ENCODE measurements around the gene CLIC2. TPM values are rescaled to one million over a fixed set of nuclear protein-coding genes. Genes with fewer than 3 reads are reported as not detected.
A peak's percentile ranks its signal among the peaks of the same experiment; 100 is the strongest.
"Not testable (repeated sequence)": the region's sequence is repeated elsewhere in the genome, so short reads cannot be mapped to it uniquely, and the experiment has no call there.

CLIC2 gene
- polyA plus RNA-seq (2011; rRNA removed) (0.20 and 0.39 TPM in 2 replicates), polyA plus RNA-seq (2017; fragmentation: RNase III; extraction: RNeasy Plus Mini Kit Qiagen cat#74134 plus additional on column Dnase treatment) (0.20 to 0.32 TPM (median 0.20 TPM) in 3 replicates), polyA minus RNA-seq (2011; rRNA and poly(A)+ RNA removed) (0.21 TPM in 1 of 2 replicates, not detected in the other)
- polyA plus RNA-seq (2012; cell fraction: cytosol; rRNA removed): 0.04 TPM in 1 of 2 replicates, not detected in the other
- polyA plus RNA-seq (2012; cell fraction: nucleus; rRNA removed): 0.02 and 0.04 TPM in 2 replicates

- ATAC-seq (no peak), FAIRE-seq (no peak), DNase-seq (ENCODE audit: low read depth in 1 of 2, low spot score in 1 of 2) (peak in 1 of 2 experiments; percentile 3)
- H3K4me3 ChIP-seq: no peak within 1 kb of the TSS
- TF ChIP-seq MAZ (IDR thresholded peaks at IDR 0.05; ENCODE audit: borderline replicate concordance, low read depth, low read length) (no peak), RFX5 (IDR thresholded peaks at IDR 0.05) (no peak), POLR2A (IDR thresholded peaks at IDR 0.05; ENCODE audit: low read length) (no peak), BHLHE40 (IDR thresholded peaks at IDR 0.05; ENCODE audit: low read depth, low read length) (no peak), SREBF2 (IDR thresholded peaks at IDR 0.05) (no peak), PBX3 (IDR thresholded peaks at IDR 0.05) (no peak)
- no peak within 1 kb of the TSS for H3K4me2 ChIP-seq
- 38% methylated on average over 5 of the region's 5 CpGs for WGBS (ENCODE audit: missing lambda C conversion rate)
- POLR2A ChIA-PET: no interaction called here
- H3K27ac ChIP-seq: no peak within 1 kb of the TSS
- CTCF ChIA-PET: no interaction called here
- H3K4me1 ChIP-seq: no peaks in the 10 kb centered on the region
- no peaks in the 10 kb centered on the region for H3K9me3 ChIP-seq
Observed at GRCh38 chrX:155334486-155335336, at the start of gene CLIC2. Gene CLIC2 (minus strand): TSS chrX:155334614. CDS start chrX:155334427, 187 bp downstream.

GRCh38 chrX:155382529-155382967 is 48.1 kb upstream of the CLIC2 start:
- H3K27ac ChIP-seq; H3K4me2 ChIP-seq; CTCF ChIA-PET; H3K4me1 ChIP-seq; FAIRE-seq; DNase-seq (ENCODE audit: low read depth in 1 of 2, low spot score in 1 of 2); H3K4me3 ChIP-seq; H3K9me3 ChIP-seq; POLR2A ChIA-PET: not testable (repeated sequence)
- peak; percentile 70 to 78 for ATAC-seq
- WGBS (ENCODE audit: missing lambda C conversion rate): no CpG with 5 or more reads among the region's 64 CpGs

- peak; percentile 89 to 95 for ATAC-seq
- no CpG with 5 or more reads among the region's 90 CpGs for WGBS (ENCODE audit: missing lambda C conversion rate)
Observed at GRCh38 chrX:155381843-155382528, 47.6 kb upstream of the CLIC2 start, which contains the start of gene F8A2. Gene F8A2 (plus strand): TSS chrX:155382095. CDS start chrX:155382115, 20 bp downstream.

GRCh38 chrX:155379802-155380201 is 45.4 kb upstream of the CLIC2 start:
- FAIRE-seq; DNase-seq (ENCODE audit: low read depth in 1 of 2, low spot score in 1 of 2); H3K4me1 ChIP-seq; H3K9me3 ChIP-seq; ATAC-seq; CTCF ChIA-PET; POLR2A ChIA-PET; H3K27ac ChIP-seq; H3K4me2 ChIP-seq; H3K4me3 ChIP-seq: not testable (repeated sequence)
- no CpG with 5 or more reads among the region's 7 CpGs for WGBS (ENCODE audit: missing lambda C conversion rate)

More at GRCh38 chrX:155381843-155382528, 47.6 kb upstream of the CLIC2 start, which contains the start of gene F8A2:
- H3K4me3 ChIP-seq; H3K27ac ChIP-seq; H3K4me1 ChIP-seq; POLR2A ChIA-PET; DNase-seq (ENCODE audit: low read depth in 1 of 2, low spot score in 1 of 2); FAIRE-seq; H3K4me2 ChIP-seq; H3K9me3 ChIP-seq; CTCF ChIA-PET: not testable (repeated sequence)

GRCh38 chrX:155373777-155374458 is 39.5 kb upstream of the CLIC2 start:
- no CpG with 5 or more reads among the region's 9 CpGs for WGBS (ENCODE audit: missing lambda C conversion rate)
- CTCF ChIA-PET; FAIRE-seq; H3K9me3 ChIP-seq; H3K4me1 ChIP-seq; DNase-seq (ENCODE audit: low read depth in 1 of 2, low spot score in 1 of 2); H3K4me3 ChIP-seq; ATAC-seq; POLR2A ChIA-PET; H3K4me2 ChIP-seq; H3K27ac ChIP-seq: not testable (repeated sequence)

GRCh38 chrX:155363712-155364111 is 29.3 kb upstream of the CLIC2 start:
- H3K4me1 ChIP-seq; ATAC-seq; H3K4me3 ChIP-seq; DNase-seq (ENCODE audit: low read depth in 1 of 2, low spot score in 1 of 2); POLR2A ChIA-PET; H3K27ac ChIP-seq; H3K9me3 ChIP-seq; FAIRE-seq; CTCF ChIA-PET; H3K4me2 ChIP-seq: not testable (repeated sequence)
- no CpG with 5 or more reads among the region's 7 CpGs for WGBS (ENCODE audit: missing lambda C conversion rate)

GRCh38 chrX:155349448-155349847 is 15.0 kb upstream of the CLIC2 start:
- H3K4me3 ChIP-seq; POLR2A ChIA-PET; DNase-seq (ENCODE audit: low read depth in 1 of 2, low spot score in 1 of 2); ATAC-seq; H3K4me1 ChIP-seq; CTCF ChIA-PET; H3K4me2 ChIP-seq; H3K9me3 ChIP-seq; H3K27ac ChIP-seq: not testable (repeated sequence)
- WGBS (ENCODE audit: missing lambda C conversion rate): no CpG with 5 or more reads among the region's 4 CpGs
- FAIRE-seq: peak; percentile 97

GRCh38 chrX:155345689-155346088 is 11.3 kb upstream of the CLIC2 start:
- H3K9me3 ChIP-seq; H3K27ac ChIP-seq; CTCF ChIA-PET; DNase-seq (ENCODE audit: low read depth in 1 of 2, low spot score in 1 of 2); ATAC-seq; H3K4me2 ChIP-seq; H3K4me3 ChIP-seq; POLR2A ChIA-PET; H3K4me1 ChIP-seq: not testable (repeated sequence)
- peak; percentile 93 for FAIRE-seq
- no CpG with 5 or more reads among the region's 1 CpG for WGBS (ENCODE audit: missing lambda C conversion rate)

- DNase-seq (ENCODE audit: low read depth in 1 of 2, low spot score in 1 of 2); H3K4me2 ChIP-seq; H3K4me3 ChIP-seq; POLR2A ChIA-PET; ATAC-seq; H3K4me1 ChIP-seq; H3K27ac ChIP-seq; CTCF ChIA-PET; H3K9me3 ChIP-seq; FAIRE-seq: not testable (repeated sequence)
- no CpG with 5 or more reads among the region's 1 CpG for WGBS (ENCODE audit: missing lambda C conversion rate)
Observed at GRCh38 chrX:155335337-155335712, 911 bp upstream of the CLIC2 start.
